H9 (cell line): ENCODE data around the gene HOMER3. TPM values are rescaled to one million over a fixed set of nuclear protein-coding genes. Genes with fewer than 3 reads are reported as not detected.

Source experiments
- DNase-seq: peaks from one replicate; pipeline ENCODE4 v3.0.0-alpha.2; 2017
- H2AFZ ChIP-seq: one replicate; pipeline ENCODE4 v1.6.1; 2013; ENCODE audit warnings: mild to moderate bottlenecking, low read length, control low read depth, moderate library complexity
- H2AK5ac ChIP-seq: 2 replicates; pipeline ENCODE4 v1.6.1; 2013; ENCODE audit warnings: low read length, control low read depth, mixed read lengths; ENCODE audit not compliant: insufficient read length
- H2BK120ac ChIP-seq: one replicate; pipeline ENCODE4 v1.6.1; 2013; ENCODE audit warnings: low read depth, mild to moderate bottlenecking, low read length, control low read depth, inconsistent platforms; ENCODE audit not compliant: poor library complexity, severe bottlenecking
- H2BK12ac ChIP-seq: 2 replicates; pipeline ENCODE4 v1.6.1; 2013; ENCODE audit warnings: low read length, control low read depth, mixed read lengths, low read depth; ENCODE audit not compliant: insufficient read length
- H2BK15ac ChIP-seq: 2 replicates; pipeline ENCODE4 v1.6.1; 2013; ENCODE audit warnings: low read depth, low read length, control low read depth
- H2BK20ac ChIP-seq: one replicate; pipeline ENCODE4 v1.6.1; 2013; ENCODE audit warnings: low read depth, mild to moderate bottlenecking, low read length, control low read depth, inconsistent platforms; ENCODE audit not compliant: poor library complexity, severe bottlenecking
- H2BK5ac ChIP-seq: 2 replicates; pipeline ENCODE4 v1.6.1; 2013; ENCODE audit warnings: low read length, control low read depth, mixed read lengths; ENCODE audit not compliant: insufficient read length
- H3K14ac ChIP-seq: 2 replicates; pipeline ENCODE4 v1.6.1; 2013; ENCODE audit warnings: low read length, control low read depth; ENCODE audit not compliant: insufficient read depth
- H3K18ac ChIP-seq: 2 replicates; pipeline ENCODE4 v1.6.1; 2013; ENCODE audit warnings: low read depth, mild to moderate bottlenecking, mixed read lengths, low read length, control low read depth; ENCODE audit not compliant: insufficient read length
- H3K23ac ChIP-seq: 2 replicates; pipeline ENCODE4 v1.6.1; 2013; ENCODE audit warnings: low read length, control low read depth, mixed read lengths, low read depth; ENCODE audit not compliant: insufficient read length
- H3K23me2 ChIP-seq: 2 replicates; pipeline ENCODE4 v1.6.1; 2013; ENCODE audit warnings: low read depth, mild to moderate bottlenecking, mixed read lengths, low read length, control low read depth; ENCODE audit not compliant: insufficient read length, poor library complexity, severe bottlenecking
- H3K27ac ChIP-seq: 2 replicates; pipeline ENCODE4 v1.5.1; 2013; ENCODE audit warnings: low read length, control low read depth, mixed read lengths, low read depth; ENCODE audit not compliant: insufficient read length
- H3K27me3 ChIP-seq: 2 replicates; pipeline ENCODE4 v1.6.1; 2013; ENCODE audit warnings: low read length, control low read depth, inconsistent platforms; ENCODE audit not compliant: insufficient read depth
- H3K4ac ChIP-seq: 2 replicates; pipeline ENCODE4 v1.6.1; 2013; ENCODE audit warnings: low read depth, mild to moderate bottlenecking, control low read depth, inconsistent platforms, low read length, moderate library complexity
- H3K4me1 ChIP-seq: 2 replicates; pipeline ENCODE4 v1.6.1; 2013; ENCODE audit warnings: low read length, control low read depth, inconsistent platforms; ENCODE audit not compliant: insufficient read depth
- H3K4me2 ChIP-seq: 2 replicates; pipeline ENCODE4 v1.6.1; 2013; ENCODE audit warnings: low read length, control low read depth, mixed read lengths; ENCODE audit not compliant: insufficient read length, insufficient read depth
- H3K56ac ChIP-seq: 2 replicates; pipeline ENCODE4 v1.6.1; 2013; ENCODE audit warnings: low read depth, mild to moderate bottlenecking, mixed read lengths, low read length, control low read depth; ENCODE audit not compliant: insufficient read length
- H3K79me1 ChIP-seq: 2 replicates; pipeline ENCODE4 v1.6.1; 2013; ENCODE audit warnings: low read depth, mild to moderate bottlenecking, moderate library complexity, low read length, control low read depth, inconsistent platforms; ENCODE audit not compliant: insufficient read depth, poor library complexity, severe bottlenecking
- H3K79me2 ChIP-seq: 2 replicates; pipeline ENCODE4 v1.6.1; 2013; ENCODE audit warnings: low read length, control low read depth, inconsistent platforms; ENCODE audit not compliant: insufficient read depth
- H3K9ac ChIP-seq: 2 replicates; pipeline ENCODE4 v1.6.1; 2013; ENCODE audit warnings: low read length, control low read depth, mixed read lengths; ENCODE audit not compliant: insufficient read length; ENCODE audit errors: extremely low read depth
- H3K9me3 ChIP-seq: one replicate; pipeline ENCODE4 v1.6.1; 2013; ENCODE audit warnings: low read depth, low read length, inconsistent platforms; ENCODE audit not compliant: control insufficient read depth
- H3T11ph ChIP-seq: one replicate; pipeline ENCODE4 v1.6.1; 2013; ENCODE audit warnings: mild to moderate bottlenecking, low read length, control low read depth, inconsistent platforms
- H4K20me1 ChIP-seq: one replicate; pipeline ENCODE4 v1.6.1; 2013; ENCODE audit not compliant: control insufficient read depth, insufficient read length, insufficient read depth
- H4K5ac ChIP-seq: 2 replicates; pipeline ENCODE4 v1.6.1; 2013; ENCODE audit warnings: low read depth, mild to moderate bottlenecking, mixed read lengths, low read length, control low read depth; ENCODE audit not compliant: insufficient read length
- H4K8ac ChIP-seq: replicated peaks from 2 replicates; pipeline ENCODE4 v1.6.1; 2013; ENCODE audit warnings: low read length, control low read depth, mixed read lengths, low read depth; ENCODE audit not compliant: insufficient read length
- H4K91ac ChIP-seq: 2 replicates; pipeline ENCODE4 v1.6.1; 2013; ENCODE audit warnings: low read depth, mild to moderate bottlenecking, moderate library complexity, mixed read lengths, low read length, control low read depth; ENCODE audit not compliant: insufficient read length
- H3K27ac Mint-ChIP-seq, 3 experiments: 2 replicates in 2 of 3; 3 replicates in 1 of 3; pipeline ENCODE4 v1.8.0; 2020 to 2021; ENCODE audit warnings: mixed read lengths in 3 of 3, mild to moderate bottlenecking in 1 of 3, moderate library complexity in 1 of 3
- H3K27me3 Mint-ChIP-seq: 2 replicates; pipeline ENCODE4 v1.8.0; 2021; ENCODE audit warnings: low read depth, mild to moderate bottlenecking, moderate library complexity, mixed read lengths
- H3K36me3 Mint-ChIP-seq, 3 experiments: 2 replicates in 2 of 3; 3 replicates in 1 of 3; pipeline ENCODE4 v1.8.0; 2020 to 2021; ENCODE audit warnings: low read depth in 3 of 3, mixed read lengths in 3 of 3; ENCODE audit not compliant: insufficient read depth in 1 of 3
- H3K4me1 Mint-ChIP-seq, 2 experiments: 2 replicates each; pipeline ENCODE4 v1.8.0; 2020; ENCODE audit warnings: mixed read lengths in 2 of 2
- H3K4me3 Mint-ChIP-seq, 2 experiments: 2 replicates in 1 of 2; 3 replicates in 1 of 2; pipeline ENCODE4 v1.8.0; 2020 to 2021; ENCODE audit warnings: mild to moderate bottlenecking in 2 of 2, mixed read lengths in 2 of 2, moderate library complexity in 1 of 2
- H3K9me3 Mint-ChIP-seq, 2 experiments: 2 replicates in 1 of 2; 3 replicates in 1 of 2; pipeline ENCODE4 v1.8.0; 2020; ENCODE audit warnings: mild to moderate bottlenecking in 2 of 2, mixed read lengths in 2 of 2, moderate library complexity in 1 of 2
- WGBS: extraction: QIAGEN DNeasy Blood & Tissue Kit; methylation state at CpG from one replicate; pipeline ENCODE4 v1.1.7; 2013; ENCODE audit warnings: missing lambda C conversion rate, low lambda C conversion rate, mixed read lengths; ENCODE audit not compliant: insufficient read length; ENCODE audit errors: extremely low coverage; 5-methylcytosine and 5-hydroxymethylcytosine counted together
- total RNA-seq: library from RNA; stranded (reverse); gene quantifications from 2 replicates; pipeline ENCODE4 v1.2.1, GENCODE V29; 2021
- TF ChIP-seq, protein P1 (sequence below): fragments of 200-600 bp; sonication (generic); conservative IDR thresholded peaks from 3 replicates; pipeline ENCODE4 v1.8.0; 2021; ENCODE audit warnings: antibody characterized with exemption, mild to moderate bottlenecking

The HOMER3 gene
- total RNA-seq, 1 experiment from 2014 or later = 20.2 TPM

DNA sequence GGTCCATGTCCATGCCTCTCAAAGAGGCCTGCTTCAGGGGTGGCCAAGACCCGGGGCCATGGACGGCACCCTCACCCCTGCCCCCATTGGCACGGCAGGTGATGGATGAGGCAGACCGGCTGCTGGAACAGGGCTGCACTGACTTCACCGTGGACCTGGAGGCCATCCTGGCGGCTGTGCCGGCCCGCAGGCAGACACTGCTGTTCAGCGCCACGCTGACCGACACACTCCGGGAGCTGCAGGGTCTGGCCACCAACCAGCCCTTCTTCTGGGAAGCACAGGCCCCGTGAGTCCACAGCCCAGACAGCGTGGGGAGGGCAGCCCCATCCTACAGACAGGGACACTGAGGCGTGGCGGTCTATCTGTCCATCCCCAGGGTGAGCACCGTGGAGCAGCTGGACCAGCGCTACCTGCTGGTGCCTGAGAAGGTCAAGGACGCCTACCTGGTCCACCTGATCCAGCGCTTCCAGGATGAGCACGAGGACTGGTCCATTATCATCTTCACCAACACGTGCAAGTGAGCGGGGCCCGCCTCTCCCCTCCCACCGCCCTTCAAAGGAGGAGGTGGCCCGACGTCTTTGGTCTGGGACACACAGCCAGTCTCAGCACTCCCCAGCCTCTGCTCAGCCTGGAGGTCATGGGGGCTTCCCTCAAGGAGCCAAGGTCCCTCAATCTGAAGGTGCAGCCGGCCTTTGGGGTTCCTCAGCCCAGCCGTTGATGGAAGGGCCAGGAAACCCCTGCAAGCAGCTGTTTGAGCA is 18.6 kb downstream of the HOMER3 start:
- Histone ChIP-seq H3K27ac (no peak overlapping the region), H3K79me2 (peaks cover 9% of the 10 kb centered on the region; the same call in 1 of the 2 replicates), H4K91ac (no peak overlapping the region), H2BK5ac (no peak overlapping the region), H3K4me1 (peaks cover 5% of the 10 kb centered on the region; the same call in 1 of the 2 replicates), H2BK20ac (no peak overlapping the region), H3K23ac (no peak overlapping the region), H3T11ph (no peak overlapping the region), H4K5ac (no peak overlapping the region), H3K27me3 (no peaks in the 10 kb centered on the region), H2BK120ac (no peak overlapping the region), H3K9ac (no peak overlapping the region), H2AFZ (no peak overlapping the region), H3K56ac (no peak overlapping the region), H3K14ac (no peak overlapping the region), H3K23me2 (peaks cover 13% of the 10 kb centered on the region), H3K4ac (no peak overlapping the region), H2AK5ac (no peak overlapping the region), H2BK12ac (no peak overlapping the region), H4K8ac (no peak overlapping the region), H3K18ac (no peak overlapping the region), H4K20me1 (no peaks in the 10 kb centered on the region), H2BK15ac (no peak overlapping the region), H3K4me2 (no peak overlapping the region), H3K79me1 (peaks cover 7% of the 10 kb centered on the region), H3K9me3 (no peaks in the 10 kb centered on the region)
- Mint-ChIP-seq H3K9me3 (no peaks in the 10 kb centered on the region; a peak in 2 of 5 replicates), H3K36me3 (peaks cover 13 to 51% (median 48%) of the 10 kb centered on the region in 3 experiments), H3K27ac (no peak overlapping the region), H3K27me3 (no peaks in the 10 kb centered on the region; the same call in none of the 2 replicates), H3K4me1 (peaks cover 0 to 21% of the 10 kb centered on the region in 2 experiments), H3K4me3 (no peak overlapping the region)
- TF ChIP-seq, protein P1, sequence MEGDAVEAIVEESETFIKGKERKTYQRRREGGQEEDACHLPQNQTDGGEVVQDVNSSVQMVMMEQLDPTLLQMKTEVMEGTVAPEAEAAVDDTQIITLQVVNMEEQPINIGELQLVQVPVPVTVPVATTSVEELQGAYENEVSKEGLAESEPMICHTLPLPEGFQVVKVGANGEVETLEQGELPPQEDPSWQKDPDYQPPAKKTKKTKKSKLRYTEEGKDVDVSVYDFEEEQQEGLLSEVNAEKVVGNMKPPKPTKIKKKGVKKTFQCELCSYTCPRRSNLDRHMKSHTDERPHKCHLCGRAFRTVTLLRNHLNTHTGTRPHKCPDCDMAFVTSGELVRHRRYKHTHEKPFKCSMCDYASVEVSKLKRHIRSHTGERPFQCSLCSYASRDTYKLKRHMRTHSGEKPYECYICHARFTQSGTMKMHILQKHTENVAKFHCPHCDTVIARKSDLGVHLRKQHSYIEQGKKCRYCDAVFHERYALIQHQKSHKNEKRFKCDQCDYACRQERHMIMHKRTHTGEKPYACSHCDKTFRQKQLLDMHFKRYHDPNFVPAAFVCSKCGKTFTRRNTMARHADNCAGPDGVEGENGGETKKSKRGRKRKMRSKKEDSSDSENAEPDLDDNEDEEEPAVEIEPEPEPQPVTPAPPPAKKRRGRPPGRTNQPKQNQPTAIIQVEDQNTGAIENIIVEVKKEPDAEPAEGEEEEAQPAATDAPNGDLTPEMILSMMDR = no peak
- DNase-seq = no peak
- no CpG with 5 or more reads among the region's 29 CpGs for WGBS
